GM19025 (cell line): ENCODE measurements around the gene MAGI2.
"Not testable (repeated sequence)": the region's sequence is repeated elsewhere in the genome, so short reads cannot be mapped to it uniquely, and the experiment has no call there.

Source experiments
- ATAC-seq: cut with Tn5 transposase; IDR thresholded peaks from one replicate; pipeline ENCODE4 v1.9.1; 2021; ENCODE audit warnings: mild to moderate bottlenecking, low read depth, moderate library complexity; ENCODE audit not compliant: unreplicated experiment

The MAGI2 gene

GRCh38 chr7:78355834-78356233 is 1097.6 kb downstream of the MAGI2 start:
- ATAC-seq, result no peak

GRCh38 chr7:78350926-78351325 is 1102.5 kb downstream of the MAGI2 start:
- ATAC-seq, result no peak

GRCh38 chr7:78350391-78350790 is 1103.1 kb downstream of the MAGI2 start:
- no peak for ATAC-seq

GRCh38 chr7:78346827-78347226 is 1106.6 kb downstream of the MAGI2 start:
- ATAC-seq, result no peak

- ATAC-seq, result no peak
Observed at GRCh38 chr7:78345979-78346378, 1107.5 kb downstream of the MAGI2 start.

- ATAC-seq, result no peak
Observed at GRCh38 chr7:78345293-78345911, 1108.1 kb downstream of the MAGI2 start.

GRCh38 chr7:78334426-78334825 is 1119.0 kb downstream of the MAGI2 start:
- ATAC-seq, result no peak

GRCh38 chr7:78333530-78334425 is 1119.7 kb downstream of the MAGI2 start:
- no peak for ATAC-seq

- no peak for ATAC-seq
Observed at GRCh38 chr7:78329001-78329655, 1124.3 kb downstream of the MAGI2 start.

GRCh38 chr7:78327718-78328117 is 1125.7 kb downstream of the MAGI2 start:
- ATAC-seq, result no peak

GRCh38 chr7:78326876-78327275 is 1126.6 kb downstream of the MAGI2 start:
- no peak for ATAC-seq

- ATAC-seq, result no peak
Observed at GRCh38 chr7:78326189-78326588, 1127.3 kb downstream of the MAGI2 start.

- no peak for ATAC-seq
Observed at GRCh38 chr7:78323118-78323517, 1130.3 kb downstream of the MAGI2 start.

GRCh38 chr7:78322231-78322630 is 1131.2 kb downstream of the MAGI2 start:
- ATAC-seq, result not testable (repeated sequence)

- ATAC-seq, result no peak
Observed at GRCh38 chr7:78317371-78317770, 1136.1 kb downstream of the MAGI2 start.

- no peak for ATAC-seq
Observed at GRCh38 chr7:78316110-78316509, 1137.4 kb downstream of the MAGI2 start.

- ATAC-seq, result no peak
Observed at GRCh38 chr7:78315119-78315518, 1138.3 kb downstream of the MAGI2 start.

- no peak for ATAC-seq
Observed at GRCh38 chr7:78311181-78311580, 1142.3 kb downstream of the MAGI2 start.

- ATAC-seq, result no peak
Observed at GRCh38 chr7:78307892-78308291, 1145.6 kb downstream of the MAGI2 start.

- no peak for ATAC-seq
Observed at GRCh38 chr7:78306634-78307033, 1146.8 kb downstream of the MAGI2 start.

- no peak for ATAC-seq
Observed at GRCh38 chr7:78301407-78301806, 1152.1 kb downstream of the MAGI2 start.
